Prostate gland (tissue), 2 donors: ENCODE results near the gene PROM1.

Experiments
- POLR2A ChIP-seq: fragments of 450-650 bp; IDR thresholded peaks from one replicate; pipeline ENCODE4 v1.6.1; 2016; ENCODE audit warnings: antibody characterized with exemption, mild to moderate bottlenecking
- POLR2AphosphoS5 ChIP-seq: sonication (generic); formaldehyde crosslinking; IDR thresholded peaks from one replicate; pipeline ENCODE4 v1.6.1; 2017; ENCODE audit warnings: antibody characterized with exemption
- TF ChIP-seq, protein P1 (sequence below), 4 experiments: fragments of 200-600 bp in 2 of 4; fragments of 450-650 bp in 2 of 4; sonication (generic) in 2 of 4; IDR thresholded peaks; 1 replicate in 3 of 4; 2 replicates in 1 of 4; pipeline ENCODE4 v1.5.1; 2016 to 2019; ENCODE audit warnings: antibody characterized with exemption in 4 of 4, mild to moderate bottlenecking in 2 of 4, moderate library complexity in 2 of 4

DNA sequence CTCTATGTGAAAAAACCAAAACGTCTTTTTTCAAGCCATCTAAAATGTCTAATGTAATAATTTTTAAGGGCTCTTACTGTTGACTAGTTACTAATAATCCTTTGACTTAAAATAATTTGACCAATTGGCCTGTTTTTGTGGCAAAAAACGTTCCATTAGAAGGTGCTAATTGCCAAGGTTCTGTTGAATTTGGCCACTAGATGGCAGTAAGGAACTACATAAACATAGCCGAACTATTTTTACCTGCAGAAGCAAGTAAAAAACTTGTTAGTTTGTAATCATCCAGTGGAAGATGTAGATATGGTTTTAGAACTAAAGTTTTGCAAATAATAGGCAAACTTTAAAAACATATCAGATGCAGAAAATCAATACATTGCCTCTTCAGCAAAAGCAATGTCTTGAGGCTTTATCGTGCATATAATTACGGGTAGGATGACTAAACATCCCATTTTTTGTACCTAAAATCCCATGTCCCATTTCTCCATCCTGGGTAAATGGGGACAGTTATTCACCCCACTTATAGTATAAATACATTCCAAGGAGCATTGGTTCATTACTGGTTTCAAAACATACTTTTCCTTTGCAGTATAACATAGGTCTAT, 57.6 kb downstream of the PROM1 start:
- TF ChIP-seq POLR2AphosphoS5 (no peak), POLR2A (no peak)
- TF ChIP-seq, protein P1, sequence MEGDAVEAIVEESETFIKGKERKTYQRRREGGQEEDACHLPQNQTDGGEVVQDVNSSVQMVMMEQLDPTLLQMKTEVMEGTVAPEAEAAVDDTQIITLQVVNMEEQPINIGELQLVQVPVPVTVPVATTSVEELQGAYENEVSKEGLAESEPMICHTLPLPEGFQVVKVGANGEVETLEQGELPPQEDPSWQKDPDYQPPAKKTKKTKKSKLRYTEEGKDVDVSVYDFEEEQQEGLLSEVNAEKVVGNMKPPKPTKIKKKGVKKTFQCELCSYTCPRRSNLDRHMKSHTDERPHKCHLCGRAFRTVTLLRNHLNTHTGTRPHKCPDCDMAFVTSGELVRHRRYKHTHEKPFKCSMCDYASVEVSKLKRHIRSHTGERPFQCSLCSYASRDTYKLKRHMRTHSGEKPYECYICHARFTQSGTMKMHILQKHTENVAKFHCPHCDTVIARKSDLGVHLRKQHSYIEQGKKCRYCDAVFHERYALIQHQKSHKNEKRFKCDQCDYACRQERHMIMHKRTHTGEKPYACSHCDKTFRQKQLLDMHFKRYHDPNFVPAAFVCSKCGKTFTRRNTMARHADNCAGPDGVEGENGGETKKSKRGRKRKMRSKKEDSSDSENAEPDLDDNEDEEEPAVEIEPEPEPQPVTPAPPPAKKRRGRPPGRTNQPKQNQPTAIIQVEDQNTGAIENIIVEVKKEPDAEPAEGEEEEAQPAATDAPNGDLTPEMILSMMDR (IDR thresholded peaks at IDR 0.05), result peak; percentile 68 to 92 (median 88)
